BJ (cell line): ENCODE results near the gene CXCL17. TPM values are rescaled to one million over a fixed set of nuclear protein-coding genes. Genes with fewer than 3 reads are reported as not detected.

ENCODE experiments used
- CTCF ChIA-PET: fragments of 350-600 bp; formaldehyde crosslinking; extraction: SDS; loops from one replicate; lab custom pipeline; 2021; ENCODE audit warnings: antibody characterized with exemption, inconsistent platforms; lab: Yijun Ruan, JAX
- POLR2A ChIA-PET: fragments of 300-600 bp; sonication (Branson Sonifier 250); formaldehyde crosslinking; extraction: SDS; loops from one replicate; lab custom pipeline; 2021; ENCODE audit warnings: antibody characterized with exemption; lab: Charles Lee
- DNase-seq: peaks from one replicate; pipeline ENCODE4 v3.0.0-alpha.2; 2011; ENCODE audit warnings: low read depth
- H3K27me3 ChIP-seq: 2 replicates; pipeline ENCODE4 v1.6.0; 2011; ENCODE audit warnings: low read length; ENCODE audit not compliant: control insufficient read depth, insufficient read depth
- H3K36me3 ChIP-seq: 2 replicates; pipeline ENCODE4 v1.5.1; 2011; ENCODE audit warnings: low read length; ENCODE audit not compliant: control insufficient read depth, insufficient read depth
- H3K4me3 ChIP-seq: 2 replicates; pipeline ENCODE4 v1.5.1; 2011; ENCODE audit warnings: low read depth, mild to moderate bottlenecking, control low read depth, low read length
- polyA plus RNA-seq: library from polyadenylated mRNA; depleted of rRNA; stranded (reverse); fragments of >200 nt; gene quantifications from 2 replicates; pipeline ENCODE4 v1.2.3, GENCODE V29; 2011; rRNA removed
- small RNA-seq: library from RNA; depleted of rRNA; stranded (forward); fragments of <200 nt; gene quantifications from one replicate; pipeline ENCODE3, GENCODE V24; 2012; ENCODE audit warnings: low replicate concordance, low read depth; ENCODE audit not compliant: insufficient read length
- TF ChIP-seq, protein P1 (sequence below): IDR thresholded peaks from 2 replicates; pipeline ENCODE4 v1.5.1; 2011; ENCODE audit warnings: low read depth, mild to moderate bottlenecking, control low read depth, inconsistent platforms, low read length, moderate library complexity; ENCODE audit not compliant: insufficient read depth

Gene CXCL17
- polyA plus RNA-seq, 1 experiment, result not detected

- Histone ChIP-seq H3K27me3 (peaks cover 1% of the 10 kb centered on the region; the same call in 1 of the 2 replicates), H3K36me3 (peaks cover 3% of the 10 kb centered on the region; the same call in 1 of the 2 replicates), H3K4me3 (no peak overlapping the region)
- CTCF ChIA-PET, result interaction anchor here (0.6 kb wide), 1 partner anchor 382 kb away, joined by 4 read pairs; no protein-coding TSS in a partner anchor
- POLR2A ChIA-PET, result no interaction called here
- no peak for DNase-seq
- TF ChIP-seq, protein P1, sequence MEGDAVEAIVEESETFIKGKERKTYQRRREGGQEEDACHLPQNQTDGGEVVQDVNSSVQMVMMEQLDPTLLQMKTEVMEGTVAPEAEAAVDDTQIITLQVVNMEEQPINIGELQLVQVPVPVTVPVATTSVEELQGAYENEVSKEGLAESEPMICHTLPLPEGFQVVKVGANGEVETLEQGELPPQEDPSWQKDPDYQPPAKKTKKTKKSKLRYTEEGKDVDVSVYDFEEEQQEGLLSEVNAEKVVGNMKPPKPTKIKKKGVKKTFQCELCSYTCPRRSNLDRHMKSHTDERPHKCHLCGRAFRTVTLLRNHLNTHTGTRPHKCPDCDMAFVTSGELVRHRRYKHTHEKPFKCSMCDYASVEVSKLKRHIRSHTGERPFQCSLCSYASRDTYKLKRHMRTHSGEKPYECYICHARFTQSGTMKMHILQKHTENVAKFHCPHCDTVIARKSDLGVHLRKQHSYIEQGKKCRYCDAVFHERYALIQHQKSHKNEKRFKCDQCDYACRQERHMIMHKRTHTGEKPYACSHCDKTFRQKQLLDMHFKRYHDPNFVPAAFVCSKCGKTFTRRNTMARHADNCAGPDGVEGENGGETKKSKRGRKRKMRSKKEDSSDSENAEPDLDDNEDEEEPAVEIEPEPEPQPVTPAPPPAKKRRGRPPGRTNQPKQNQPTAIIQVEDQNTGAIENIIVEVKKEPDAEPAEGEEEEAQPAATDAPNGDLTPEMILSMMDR, result no peak
These were observed 62.6 kb downstream of the CXCL17 start for GRCh38 chr19:42380155-42380554.

Small RNA genes within 50 kb of the gene (small RNA-seq; reads per million reads assigned to genes)
- gene RNU4-60P, result not detected

Other genes with a start within 250 kb of the CXCL17 start
- 19.1 and 30.4 TPM in 2 replicates for gene DEDD2, start 225.3 kb downstream of the CXCL17 start, polyA plus RNA-seq
- 4.8 and 5.9 TPM in 2 replicates for gene ZNF526, start 222.6 kb downstream of the CXCL17 start, polyA plus RNA-seq
- gene GSK3A, start 200.3 kb downstream of the CXCL17 start, polyA plus RNA-seq, result 27.7 and 36.1 TPM in 2 replicates
- gene ERF, start 187.8 kb downstream of the CXCL17 start, polyA plus RNA-seq, result 47.4 and 51.4 TPM in 2 replicates
- 3.5 and 7.0 TPM in 2 replicates for gene CIC, start 173.7 kb downstream of the CXCL17 start, polyA plus RNA-seq
- 0.43 and 0.93 TPM in 2 replicates for gene PRR19, start 140.8 kb downstream of the CXCL17 start, polyA plus RNA-seq
- 24.7 and 35.7 TPM in 2 replicates for gene PAFAH1B3, start 140.3 kb downstream of the CXCL17 start, polyA plus RNA-seq
- 0.07 TPM in 1 of 2 replicates, not detected in the other for gene TMEM145, start 129.6 kb downstream of the CXCL17 start, polyA plus RNA-seq
- 6.8 and 9.6 TPM in 2 replicates for gene MEGF8, start 117.3 kb downstream of the CXCL17 start, polyA plus RNA-seq
- 0.38 and 0.78 TPM in 2 replicates for gene CNFN, start 52.6 kb downstream of the CXCL17 start, polyA plus RNA-seq
- gene LIPE, start 15.6 kb downstream of the CXCL17 start, polyA plus RNA-seq, result 1.9 and 3.3 TPM in 2 replicates
- 0.11 TPM in 1 of 2 replicates, not detected in the other for gene CEACAM1, start 85.5 kb upstream of the CXCL17 start, polyA plus RNA-seq
- gene CEACAM8, start 152.0 kb upstream of the CXCL17 start, polyA plus RNA-seq, result not detected in 2 replicates